Measurements from ENCODE around the gene PLIN5. TPM values are rescaled to one million over a fixed set of nuclear protein-coding genes. Genes with fewer than 3 reads are reported as not detected.
"Not testable (repeated sequence)": the region's sequence is repeated elsewhere in the genome, so short reads cannot be mapped to it uniquely, and the experiment has no call there.

PLIN5 gene
- polyA plus RNA-seq, 10 donors, result 0.87 to 5.2 (median 1.5) TPM

DNA sequence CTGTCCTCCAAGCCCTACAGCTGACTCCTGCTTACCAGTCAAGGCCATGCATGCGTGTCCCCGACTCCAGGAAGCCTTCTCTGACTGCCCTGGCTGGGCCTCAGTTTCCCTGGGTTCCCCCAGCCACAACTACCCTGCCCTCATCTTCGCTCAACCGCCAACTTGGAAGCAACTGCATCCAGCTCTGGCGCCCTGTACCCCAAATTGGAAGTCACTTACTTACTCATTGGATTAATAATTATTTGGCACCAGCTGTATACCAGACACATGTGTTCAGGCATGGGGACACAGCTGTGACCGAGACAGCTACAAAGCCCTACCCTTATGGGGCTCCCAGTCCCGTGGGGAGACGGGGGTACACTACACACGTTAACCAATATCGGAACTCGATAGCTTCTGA, 35.4 kb upstream of the PLIN5 start:
- no peak for DNase-seq

DNA sequence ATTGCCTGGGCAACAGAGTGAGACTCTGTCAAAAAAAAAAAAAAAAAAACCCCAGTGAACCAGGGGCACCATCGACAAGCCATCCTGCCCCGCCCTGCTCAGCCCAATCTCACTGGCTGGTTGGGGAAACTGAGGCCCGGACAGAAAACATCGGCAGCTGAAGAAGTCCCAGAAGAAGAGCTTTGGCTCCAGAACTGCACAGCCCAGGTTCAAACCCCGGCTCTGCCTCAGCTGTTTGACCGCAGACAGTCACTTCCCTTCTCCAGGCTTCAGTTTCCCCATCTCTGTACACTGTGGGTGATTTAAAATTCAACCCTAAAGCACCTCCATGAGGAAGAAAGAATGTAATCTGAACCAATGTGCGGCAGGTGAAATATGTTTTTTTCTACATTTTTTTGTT, 33.9 kb upstream of the PLIN5 start:
- DNase-seq, result no peak

DNA sequence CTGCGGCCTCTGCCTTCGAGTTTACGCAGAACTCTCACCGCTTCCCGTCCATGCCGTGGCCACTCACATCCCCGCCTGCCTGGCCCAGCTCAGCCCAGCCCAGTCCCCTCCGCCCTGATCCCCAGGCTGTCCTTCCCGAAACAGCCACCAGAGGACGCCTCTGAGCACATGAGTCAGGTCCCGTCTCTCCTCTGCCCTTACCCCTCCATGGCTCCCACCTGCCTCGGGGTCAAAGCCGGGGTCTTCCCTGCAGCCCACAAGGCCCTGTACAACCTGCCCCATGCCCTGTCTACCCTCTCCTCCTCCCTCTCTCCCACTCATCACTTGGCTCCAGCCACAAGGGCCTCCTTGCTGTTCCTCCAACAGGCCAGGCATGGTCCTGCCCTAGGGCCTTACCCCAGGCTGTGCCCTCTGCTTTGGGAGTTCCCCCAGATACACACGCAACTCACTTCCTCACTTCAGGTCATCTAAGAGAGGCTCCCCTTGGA, 32.6 kb upstream of the PLIN5 start:
- DNase-seq, result peak in 2 of 3 donors; percentile 55 to 71

GRCh38 chr19:4566402-4567051, 31.5 kb upstream of the PLIN5 start:
- DNase-seq, result no peak

DNA sequence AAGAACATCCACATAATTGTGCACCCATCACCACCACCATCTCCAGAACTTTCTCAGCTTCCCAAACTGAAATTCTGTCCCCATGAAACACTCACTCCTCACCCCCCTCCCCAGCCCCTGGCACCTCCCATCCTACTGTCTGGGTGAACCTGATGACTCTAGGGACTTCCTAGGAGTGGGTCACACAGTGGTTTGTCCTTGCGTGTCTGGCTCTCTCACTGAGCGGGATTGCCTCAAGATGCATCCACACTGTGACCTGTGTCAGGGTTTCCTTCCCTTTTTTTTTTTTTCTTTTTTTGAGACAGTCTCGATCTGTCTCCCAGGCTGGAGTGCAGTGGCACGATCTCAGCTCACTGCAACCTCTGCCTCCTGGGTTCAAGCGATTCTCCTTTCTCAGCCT, 28.5 kb upstream of the PLIN5 start:
- DNase-seq, result not testable (repeated sequence)

DNA sequence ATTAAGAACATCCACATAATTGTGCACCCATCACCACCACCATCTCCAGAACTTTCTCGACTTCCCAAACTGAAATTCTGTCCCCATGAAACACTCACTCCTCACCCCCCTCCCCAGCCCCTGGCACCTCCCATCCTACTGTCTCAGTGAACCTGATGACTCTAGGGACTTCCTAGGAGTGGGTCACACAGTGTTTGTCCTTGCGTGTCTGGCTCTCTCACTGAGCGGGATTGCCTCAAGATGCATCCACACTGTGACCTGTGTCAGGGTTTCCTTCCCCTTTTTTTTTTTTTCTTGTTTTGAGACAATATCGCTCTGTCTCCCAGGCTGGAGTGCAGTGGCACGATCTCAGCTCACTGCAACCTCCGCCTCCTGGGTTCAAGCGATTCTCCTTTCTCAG, 27.1 kb upstream of the PLIN5 start:
- DNase-seq, result not testable (repeated sequence)

DNA sequence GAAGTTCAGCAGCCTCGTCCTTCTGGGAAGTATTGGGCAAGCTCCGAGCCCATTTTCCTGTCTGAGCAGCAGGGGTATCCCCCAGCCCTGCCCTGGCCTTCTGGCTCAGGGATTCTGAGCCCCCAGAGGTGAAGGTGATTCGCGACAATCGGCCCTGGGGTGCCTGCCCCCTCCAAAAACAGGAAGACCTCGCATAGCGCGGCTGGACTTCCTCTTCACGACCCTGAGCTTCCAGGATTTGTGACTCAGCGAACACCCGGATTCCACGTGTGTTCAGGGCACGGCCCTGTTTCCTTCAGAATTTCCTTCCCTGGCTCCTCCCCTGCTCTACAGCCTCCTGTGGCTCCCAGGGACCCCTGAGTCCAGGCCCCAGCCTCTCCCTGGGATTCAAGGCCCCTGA, 24.5 kb upstream of the PLIN5 start, which contains the start of gene SEMA6B:
Gene SEMA6B (minus strand): TSS at position 116 of the 400 bp plus-strand sequence. CDS start 1,227 bp downstream, outside the sequence.
- DNase-seq, result no peak

- no peak for DNase-seq
These were observed 23.2 kb upstream of the PLIN5 start for GRCh38 chr19:4557971-4558941.

GRCh38 chr19:4557144-4557970, 22.3 kb upstream of the PLIN5 start:
- DNase-seq, result no peak

GRCh38 chr19:4556597-4557127, 21.6 kb upstream of the PLIN5 start:
- no peak for DNase-seq

DNA sequence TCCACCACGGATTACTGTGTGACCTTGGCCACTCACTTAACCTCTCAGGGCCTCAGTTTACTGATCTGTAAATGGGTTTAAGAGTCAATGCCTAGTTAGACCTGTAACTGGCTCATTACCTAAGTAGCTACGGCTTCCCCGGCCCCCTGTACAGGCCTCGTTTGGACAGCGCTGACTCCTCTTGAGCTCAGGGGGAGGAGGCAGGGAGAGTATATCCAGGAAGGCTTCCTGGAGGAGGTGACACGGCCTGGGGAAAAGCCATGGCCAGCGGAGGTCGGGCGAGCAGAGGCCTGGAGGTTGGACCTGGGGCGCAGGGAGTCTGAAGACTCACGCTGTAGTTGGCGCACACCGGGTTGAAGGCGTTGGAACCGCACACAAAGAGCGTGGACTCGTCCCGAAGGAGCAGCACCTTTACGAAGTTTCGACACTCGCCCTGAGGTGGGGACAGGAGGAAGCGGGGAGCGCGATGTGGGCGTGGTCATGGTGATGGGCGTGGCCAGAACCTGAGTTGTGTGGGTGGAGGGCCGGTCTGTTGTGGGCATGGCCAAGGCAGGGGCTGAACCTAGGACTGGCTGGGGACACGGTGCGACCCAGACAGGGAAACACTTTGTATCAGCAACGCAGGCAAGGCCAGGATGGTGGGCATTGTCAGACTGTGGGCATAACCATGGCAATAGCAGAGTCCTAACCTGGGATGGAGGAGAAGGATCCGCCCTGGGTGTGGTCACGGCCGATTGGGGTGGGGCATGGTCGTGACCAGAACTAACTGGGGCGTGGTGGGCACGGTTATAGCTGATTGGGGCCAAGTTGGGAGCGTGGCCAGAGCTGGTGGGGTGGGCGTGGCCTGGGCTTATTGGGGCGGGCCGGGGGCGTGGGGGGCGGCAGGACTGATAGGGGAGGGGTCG, 20.9 kb upstream of the PLIN5 start:
- no peak for DNase-seq

- DNase-seq, result no peak
These were observed 19.7 kb upstream of the PLIN5 start for GRCh38 chr19:4554717-4555116.

- DNase-seq, result no peak
These were observed 18.8 kb upstream of the PLIN5 start for GRCh38 chr19:4553775-4554174.

- no peak for DNase-seq
These were observed 18.2 kb upstream of the PLIN5 start for GRCh38 chr19:4553092-4553695.

- no peak for DNase-seq
These were observed 17.4 kb upstream of the PLIN5 start for GRCh38 chr19:4552525-4552819.

- DNase-seq, result no peak
These were observed 15.5 kb upstream of the PLIN5 start for GRCh38 chr19:4550479-4551050.

DNA sequence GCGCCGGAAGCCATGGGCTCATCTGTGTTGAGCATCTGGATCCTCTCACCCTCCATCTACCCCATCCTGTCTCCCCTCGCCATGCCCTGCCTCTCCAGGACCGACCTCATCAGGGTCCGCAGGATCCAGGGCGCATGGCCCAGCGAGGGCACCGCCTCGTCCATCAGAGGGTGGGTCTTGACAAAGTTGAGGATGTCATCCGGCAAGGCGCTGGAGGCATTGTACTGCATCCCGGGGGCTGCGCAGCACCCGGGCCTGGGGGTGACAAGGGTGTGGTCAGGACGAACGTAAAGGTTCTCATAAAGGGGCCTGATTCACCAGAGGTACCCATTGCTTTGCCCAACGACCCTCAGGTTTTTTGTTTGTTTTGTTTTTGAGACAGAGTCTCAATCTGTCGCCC, 15.0 kb upstream of the PLIN5 start:
- DNase-seq, result no peak

DNA sequence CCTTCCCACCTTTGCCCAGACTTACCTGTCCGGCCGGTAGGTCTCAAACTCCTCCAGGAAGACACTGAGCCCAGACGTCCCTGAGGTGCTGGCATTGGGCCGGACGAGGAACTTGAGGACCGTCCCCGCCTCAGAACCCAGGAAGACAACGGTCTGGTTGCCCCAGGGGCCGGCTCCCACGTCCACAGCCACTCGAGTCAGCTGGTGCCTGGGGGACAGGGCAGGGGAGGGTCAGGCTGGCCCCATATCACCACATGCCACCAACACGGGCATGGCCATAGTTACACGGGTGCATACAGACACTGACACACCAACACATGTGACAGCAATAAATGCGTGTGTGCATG, 13.2 kb upstream of the PLIN5 start:
- DNase-seq, result no peak

- DNase-seq, result no peak
These were observed 12.5 kb upstream of the PLIN5 start for GRCh38 chr19:4547303-4548237.
